ENCODE results near the gene NVL. TPM values are rescaled to one million over a fixed set of nuclear protein-coding genes. Genes with fewer than 3 reads are reported as not detected.

NVL gene
- total and polyA plus RNA-seq, 7 experiments from 2014 or later: 16.1 to 48.6 (median 24.7) TPM

DNA sequence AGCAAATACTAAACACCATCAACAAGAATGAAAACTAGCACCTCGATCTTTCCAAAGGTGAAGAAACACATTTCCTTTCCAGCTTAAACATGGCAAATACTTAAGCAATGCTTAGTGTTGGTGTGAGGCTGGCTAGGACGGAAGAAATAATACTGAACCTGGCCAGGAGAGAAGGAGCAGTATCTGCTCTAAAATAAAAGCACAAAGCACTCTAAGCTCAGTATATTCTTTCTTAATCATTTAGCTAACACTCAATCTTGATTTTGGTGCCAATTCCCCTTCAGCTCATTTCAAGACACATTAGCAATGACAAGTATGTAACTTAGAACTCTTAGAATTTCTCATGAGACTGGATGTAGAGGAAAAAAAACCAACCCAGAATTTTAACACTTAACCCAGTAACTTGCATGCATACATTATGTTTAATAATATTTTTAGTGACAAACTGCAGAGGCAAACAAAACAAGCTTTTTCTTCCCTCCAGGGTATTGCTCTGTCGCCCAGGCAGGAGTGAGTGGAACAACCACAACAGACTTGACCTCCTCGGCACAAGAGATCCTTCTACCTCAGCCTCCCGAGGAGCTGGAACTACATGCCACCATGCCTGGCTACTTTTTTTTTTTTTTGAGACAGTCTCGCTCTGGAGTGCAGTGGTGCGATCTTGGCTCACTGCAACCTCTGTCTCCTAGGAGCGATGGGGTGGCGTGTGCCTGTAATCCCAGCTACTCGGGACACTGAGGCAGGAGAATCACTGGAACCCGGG, 92.7 kb downstream of the NVL start:
- H3K4me3 Mint-ChIP-seq: no peak overlapping the region
- Histone ChIP-seq H3K4me1 (ENCODE audit: control insufficient read depth in 2 of 2, insufficient read depth in 2 of 2, low read length in 2 of 2) (no peaks in the 10 kb centered on the region), H3K27me3 (ENCODE audit: control insufficient read depth in 2 of 2, insufficient read depth in 2 of 2, low read length in 2 of 2) (no peaks in the 10 kb centered on the region), H3K9me3 (ENCODE audit: control insufficient read depth in 2 of 3, low read length in 3 of 3) (no peaks in the 10 kb centered on the region), H3K27ac (ENCODE audit: low read depth, low read length) (no peak overlapping the region), H3K4me3 (ENCODE audit: low read length) (no peak overlapping the region), H3K36me3 (ENCODE audit: control insufficient read depth in 2 of 3, insufficient read depth in 3 of 3, low read length in 3 of 3) (peaks cover 0 to 25% (median 0%) of the 10 kb centered on the region in 3 experiments)
- no peaks in the 10 kb centered on the region for H3K27me3 Mint-ChIP-seq
- no peak for DNase-seq
- peaks cover 0 to 24% (median 22%) of the 10 kb centered on the region in 5 donors for H3K36me3 Mint-ChIP-seq
- peak overlapping the region in 2 of 9 donors; percentile 13 to 54 for H3K27ac Mint-ChIP-seq
- POLR2A ChIA-PET: interaction anchor here (0.5 kb wide), 1 partner anchor 293 kb away, joined by 3 read pairs; no protein-coding TSS in a partner anchor
- H3K9me3 Mint-ChIP-seq: no peaks in the 10 kb centered on the region
- ATAC-seq: no peak
- peaks cover 0 to 4% (median 0%) of the 10 kb centered on the region in 7 donors for H3K4me1 Mint-ChIP-seq
- intact Hi-C loops (cut with micrococcal nuclease): no loop called here
- CTCF ChIA-PET: interaction anchor here (0.6 kb wide), 1 partner anchor 612 kb away, joined by 3 read pairs; no protein-coding TSS in a partner anchor

DNA sequence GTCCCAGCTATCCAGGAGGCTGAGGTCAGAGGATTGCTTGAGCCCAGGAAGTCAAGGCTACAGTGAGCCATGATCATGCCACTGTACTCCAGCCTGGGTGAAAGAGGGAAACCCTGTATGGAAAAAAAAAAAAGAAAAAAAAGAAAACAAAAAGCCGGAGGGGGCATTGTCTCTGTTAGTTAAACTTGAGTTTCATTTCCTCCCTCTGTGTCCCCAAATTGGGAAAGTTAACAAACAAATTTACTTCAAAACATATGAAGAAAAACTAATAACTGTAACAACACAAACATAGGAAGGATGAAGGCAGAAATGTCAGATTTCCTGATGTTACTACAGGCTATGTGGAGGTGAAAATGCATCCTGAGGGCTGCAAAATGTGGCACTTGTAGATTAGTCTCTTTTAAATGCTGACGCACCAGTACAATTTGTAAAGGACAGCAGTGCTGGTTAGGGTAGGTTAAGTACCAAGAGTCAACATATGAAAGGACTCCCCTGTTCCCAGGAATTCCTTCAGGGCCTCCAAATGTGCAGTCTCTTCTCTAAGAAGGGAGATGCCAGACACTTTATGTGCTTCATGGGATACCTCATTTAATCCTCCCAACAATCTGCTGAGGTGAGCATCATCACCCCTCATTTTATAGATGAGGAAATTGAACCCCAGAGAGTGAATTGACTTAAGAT, 94.0 kb downstream of the NVL start:
- Mint-ChIP-seq H3K4me1 (no peaks in the 10 kb centered on the region), H3K27ac (peak overlapping the region in 1 of 9 donors; percentile 15), H3K9me3 (no peaks in the 10 kb centered on the region), H3K4me3 (no peak overlapping the region), H3K27me3 (no peaks in the 10 kb centered on the region), H3K36me3 (peaks cover 3 to 27% (median 22%) of the 10 kb centered on the region in 5 donors)
- DNase-seq (no peak), ATAC-seq (no peak)
- Histone ChIP-seq H3K27me3 (ENCODE audit: control insufficient read depth in 2 of 2, insufficient read depth in 2 of 2, low read length in 2 of 2) (no peaks in the 10 kb centered on the region), H3K4me3 (ENCODE audit: low read length) (no peak overlapping the region), H3K9me3 (ENCODE audit: control insufficient read depth in 2 of 3, low read length in 3 of 3) (no peaks in the 10 kb centered on the region), H3K4me1 (ENCODE audit: control insufficient read depth in 2 of 2, insufficient read depth in 2 of 2, low read length in 2 of 2) (no peaks in the 10 kb centered on the region), H3K27ac (ENCODE audit: low read depth, low read length) (no peak overlapping the region), H3K36me3 (ENCODE audit: control insufficient read depth in 2 of 3, insufficient read depth in 3 of 3, low read length in 3 of 3) (peaks cover 0 to 30% (median 0%) of the 10 kb centered on the region in 3 experiments)
- ChIA-PET CTCF (no interaction called here), POLR2A (no interaction called here)
- intact Hi-C loops (cut with micrococcal nuclease): no loop called here

DNA sequence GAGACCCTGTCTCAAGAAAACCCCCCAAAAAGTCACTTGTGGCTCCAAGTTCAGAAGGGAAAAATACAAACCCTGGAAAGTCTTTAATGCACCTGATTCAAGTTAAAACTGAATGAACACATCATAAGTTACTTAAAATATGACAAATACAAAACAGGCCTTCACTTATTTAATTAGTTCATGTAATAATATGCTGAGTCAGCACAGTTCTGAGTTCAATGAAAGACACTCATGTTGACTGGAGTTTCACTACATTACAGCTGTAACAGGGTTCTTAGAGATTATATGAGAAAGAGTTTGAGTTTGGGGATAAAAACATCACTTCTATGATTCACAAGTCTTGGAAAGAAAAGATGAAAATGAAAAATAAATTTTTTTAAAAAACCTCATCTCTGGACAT, 96.0 kb downstream of the NVL start:
- ChIA-PET POLR2A (interaction anchor here (0.7 kb wide), 2 partner anchors 82 to 194 kb away, joined by 5 to 7 read pairs; no protein-coding TSS in a partner anchor), CTCF (interaction anchor here (0.6 to 0.7 kb wide), 2 partner anchors 76 to 223 kb away, joined by 7 to 8 read pairs; no protein-coding TSS in a partner anchor)
- H3K27me3 Mint-ChIP-seq: no peaks in the 10 kb centered on the region

DNA sequence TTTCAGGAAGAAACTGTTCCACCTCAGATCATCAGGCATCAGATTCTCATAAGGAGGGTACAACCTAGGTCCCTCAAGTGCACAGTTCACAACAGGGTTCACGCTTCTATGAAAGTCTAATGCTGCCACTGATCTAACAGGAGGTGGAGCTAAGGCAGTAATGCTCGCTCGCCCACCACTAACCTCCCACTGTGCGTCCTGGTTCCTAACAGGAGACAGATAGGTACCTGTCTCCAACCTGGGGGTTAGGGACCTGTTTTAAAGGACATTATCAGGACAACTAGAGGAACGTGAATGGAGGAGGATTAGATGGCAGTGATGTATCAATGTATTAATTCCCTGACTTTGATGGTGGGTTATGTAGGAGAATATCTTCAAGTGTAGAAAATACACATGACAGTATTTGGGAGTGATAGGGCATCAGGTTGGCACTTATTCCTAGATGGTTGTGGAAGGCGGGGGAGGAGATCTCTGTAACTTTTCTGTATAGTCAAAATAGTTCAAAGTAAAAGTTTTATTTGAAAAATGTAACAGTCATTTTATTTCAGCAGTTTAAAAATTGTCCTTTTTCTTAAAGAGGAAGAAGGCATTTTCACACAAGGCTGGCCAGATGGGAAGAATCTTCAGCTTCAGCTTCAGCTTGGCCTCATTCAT, 103.0 kb downstream of the NVL start:
- Mint-ChIP-seq H3K4me3 (no peak overlapping the region), H3K36me3 (peaks cover 7 to 27% (median 19%) of the 10 kb centered on the region in 5 donors), H3K27me3 (no peaks in the 10 kb centered on the region), H3K27ac (peak overlapping the region in 3 of 9 donors; percentile 8 to 51 (median 25)), H3K9me3 (no peaks in the 10 kb centered on the region), H3K4me1 (no peaks in the 10 kb centered on the region)
- H3K36me3 ChIP-seq (ENCODE audit: control insufficient read depth in 2 of 3, insufficient read depth in 3 of 3, low read length in 3 of 3): peaks cover 0 to 27% (median 0%) of the 10 kb centered on the region in 3 experiments
- ChIA-PET POLR2A (no interaction called here), CTCF (no interaction called here)
- ATAC-seq (no peak), DNase-seq (no peak)
- intact Hi-C loops (cut with micrococcal nuclease): no loop called here
- H3K27me3 ChIP-seq (ENCODE audit: control insufficient read depth in 2 of 2, insufficient read depth in 2 of 2, low read length in 2 of 2): no peaks in the 10 kb centered on the region
- no peak overlapping the region for H3K27ac ChIP-seq (ENCODE audit: low read depth, low read length)
- H3K4me3 ChIP-seq (ENCODE audit: low read length): no peak overlapping the region
- no peaks in the 10 kb centered on the region for H3K4me1 ChIP-seq (ENCODE audit: control insufficient read depth in 2 of 2, insufficient read depth in 2 of 2, low read length in 2 of 2)
- H3K9me3 ChIP-seq (ENCODE audit: control insufficient read depth in 2 of 3, low read length in 3 of 3): no peaks in the 10 kb centered on the region

More for the DNA sequence above, 96.0 kb downstream of the NVL start:
- intact Hi-C loops (cut with micrococcal nuclease): no loop called here
- Histone ChIP-seq H3K27ac (ENCODE audit: low read depth, low read length) (no peak overlapping the region), H3K9me3 (ENCODE audit: control insufficient read depth in 2 of 3, low read length in 3 of 3) (no peaks in the 10 kb centered on the region), H3K4me3 (ENCODE audit: low read length) (no peak overlapping the region), H3K27me3 (ENCODE audit: control insufficient read depth in 2 of 2, insufficient read depth in 2 of 2, low read length in 2 of 2) (no peaks in the 10 kb centered on the region), H3K4me1 (ENCODE audit: control insufficient read depth in 2 of 2, insufficient read depth in 2 of 2, low read length in 2 of 2) (no peaks in the 10 kb centered on the region), H3K36me3 (ENCODE audit: control insufficient read depth in 2 of 3, insufficient read depth in 3 of 3, low read length in 3 of 3) (peaks cover 0 to 32% (median 0%) of the 10 kb centered on the region in 3 experiments)
- ATAC-seq (no peak), DNase-seq (no peak)
- Mint-ChIP-seq H3K36me3 (peaks cover 3 to 33% (median 22%) of the 10 kb centered on the region in 5 donors), H3K27ac (peak overlapping the region in 5 of 9 donors; percentile 12 to 65 (median 53)), H3K4me3 (no peak overlapping the region), H3K9me3 (no peaks in the 10 kb centered on the region), H3K4me1 (no peaks in the 10 kb centered on the region)

DNA sequence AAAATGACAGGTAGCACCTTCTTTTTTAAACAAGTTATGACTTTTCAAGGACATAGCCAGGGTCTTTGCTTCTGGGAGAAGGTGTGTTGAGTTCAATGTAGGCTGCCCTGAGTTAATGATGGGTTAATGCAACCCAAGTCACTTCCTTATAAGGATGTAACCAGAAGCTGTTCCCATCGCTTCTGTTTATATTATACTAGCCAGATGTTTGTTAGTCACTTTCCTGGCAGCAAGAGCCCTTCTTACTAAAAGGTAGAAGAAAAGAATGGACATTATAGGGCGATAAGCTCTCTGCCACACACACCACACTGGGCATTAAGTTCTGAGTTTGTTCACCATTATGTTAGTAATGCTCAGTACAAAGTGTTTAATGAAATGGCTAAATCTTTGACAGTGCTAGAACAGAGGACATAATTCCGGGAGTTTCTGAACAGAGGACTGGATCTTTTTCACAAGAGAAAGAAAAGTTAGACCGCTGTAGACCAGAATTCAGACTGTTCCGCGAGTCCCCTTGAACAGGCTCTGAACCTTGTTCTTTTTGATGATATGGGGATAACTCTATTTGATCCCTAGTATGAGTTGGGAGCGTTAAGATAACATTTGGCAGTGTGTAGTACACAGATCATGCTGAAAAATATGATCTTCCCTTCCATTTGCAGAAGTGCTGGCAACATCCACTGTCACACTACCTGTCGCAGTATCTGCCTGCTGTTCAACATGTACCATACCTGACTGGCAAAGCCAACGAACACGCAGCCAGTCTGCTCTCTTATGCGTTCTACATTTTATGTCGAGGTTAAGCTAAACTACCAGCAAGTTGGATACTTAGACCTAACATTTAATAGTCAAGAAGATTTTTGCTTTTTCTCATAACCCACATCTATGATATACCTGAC, 105.9 kb downstream of the NVL start:
- no peak overlapping the region for H3K4me3 ChIP-seq (ENCODE audit: low read length)
- no peaks in the 10 kb centered on the region for H3K4me1 Mint-ChIP-seq
- POLR2A ChIA-PET: no interaction called here

DNA sequence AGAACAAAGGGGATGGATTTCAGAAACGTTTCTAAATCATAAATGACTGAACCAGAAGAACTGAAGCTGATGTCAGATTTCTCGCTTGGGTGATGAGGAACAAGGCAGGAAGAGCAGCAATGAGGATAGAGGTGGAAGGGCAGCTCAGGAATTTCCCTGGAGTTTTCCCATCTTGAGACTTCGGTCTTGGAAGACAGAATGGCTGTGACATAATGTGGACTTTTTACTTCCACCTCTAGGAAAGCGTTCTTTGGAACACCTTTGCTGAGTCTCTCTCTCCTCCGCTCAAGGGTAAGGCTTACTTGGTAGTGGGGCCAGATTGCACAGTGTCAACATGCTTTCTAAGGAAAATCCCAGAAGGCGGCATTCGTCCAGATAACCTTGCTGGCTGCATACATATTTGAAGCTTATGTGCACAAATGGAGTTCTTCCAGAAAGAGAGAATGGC, 110.3 kb downstream of the NVL start:
- no peaks in the 10 kb centered on the region for H3K9me3 Mint-ChIP-seq
- H3K4me1 Mint-ChIP-seq: peaks cover 0 to 2% (median 0%) of the 10 kb centered on the region in 7 donors
- no peaks in the 10 kb centered on the region for H3K36me3 Mint-ChIP-seq
- ChIA-PET CTCF (no interaction called here), POLR2A (no interaction called here)
- no peak overlapping the region for H3K27ac Mint-ChIP-seq
- ATAC-seq (no peak), DNase-seq (no peak)
- H3K4me3 ChIP-seq (ENCODE audit: low read length): no peak overlapping the region
- H3K27ac ChIP-seq (ENCODE audit: low read depth, low read length): no peak overlapping the region
- H3K27me3 ChIP-seq (ENCODE audit: control insufficient read depth in 2 of 2, insufficient read depth in 2 of 2, low read length in 2 of 2): no peaks in the 10 kb centered on the region
- no peaks in the 10 kb centered on the region for H3K36me3 ChIP-seq (ENCODE audit: control insufficient read depth in 2 of 3, insufficient read depth in 3 of 3, low read length in 3 of 3)
- H3K9me3 ChIP-seq (ENCODE audit: control insufficient read depth in 2 of 3, low read length in 3 of 3): no peaks in the 10 kb centered on the region
- H3K4me3 Mint-ChIP-seq: no peak overlapping the region
- H3K27me3 Mint-ChIP-seq: peaks cover 0 to 3% (median 0%) of the 10 kb centered on the region in 5 donors
- intact Hi-C loops (cut with micrococcal nuclease): no loop called here
- H3K4me1 ChIP-seq (ENCODE audit: control insufficient read depth in 2 of 2, insufficient read depth in 2 of 2, low read length in 2 of 2): no peaks in the 10 kb centered on the region

More for the DNA sequence above, 105.9 kb downstream of the NVL start:
- no peaks in the 10 kb centered on the region for H3K4me1 ChIP-seq (ENCODE audit: control insufficient read depth in 2 of 2, insufficient read depth in 2 of 2, low read length in 2 of 2)
- Mint-ChIP-seq H3K36me3 (peaks cover 4 to 14% (median 11%) of the 10 kb centered on the region in 5 donors), H3K27ac (peak overlapping the region in 1 of 9 donors; percentile 65), H3K9me3 (no peaks in the 10 kb centered on the region), H3K27me3 (peaks cover 0 to 3% (median 0%) of the 10 kb centered on the region in 5 donors), H3K4me3 (no peak overlapping the region)
- H3K36me3 ChIP-seq (ENCODE audit: control insufficient read depth in 2 of 3, insufficient read depth in 3 of 3, low read length in 3 of 3): peaks cover 0 to 18% (median 0%) of the 10 kb centered on the region in 3 experiments
- no peaks in the 10 kb centered on the region for H3K27me3 ChIP-seq (ENCODE audit: control insufficient read depth in 2 of 2, insufficient read depth in 2 of 2, low read length in 2 of 2)
- CTCF ChIA-PET: no interaction called here
- DNase-seq (no peak), ATAC-seq (no peak)
- intact Hi-C loops (cut with micrococcal nuclease): no loop called here
- no peak overlapping the region for H3K27ac ChIP-seq (ENCODE audit: low read depth, low read length)
- H3K9me3 ChIP-seq (ENCODE audit: control insufficient read depth in 2 of 3, low read length in 3 of 3): no peaks in the 10 kb centered on the region
